CD14-positive monocyte (primary cell): ENCODE data around the gene ZFHX3. TPM values are rescaled to one million over a fixed set of nuclear protein-coding genes. Genes with fewer than 3 reads are reported as not detected.

Source experiments
- DNase-seq, 3 donors: peaks; one replicate each; pipeline ENCODE4 v3.0.0-alpha.2; 2011 to 2022
- H2AFZ ChIP-seq: 2 replicates; pipeline ENCODE4 v1.6.0; 2012; ENCODE audit warnings: mild to moderate bottlenecking, low read depth, low read length, inconsistent platforms; ENCODE audit not compliant: insufficient read depth, poor library complexity, severe bottlenecking
- H3K27ac ChIP-seq, 2 donors: 1 replicate in 1 of 2; 2 replicates in 1 of 2; pipeline ENCODE4 v1.5.1; 2012 to 2013; ENCODE audit warnings: low read length in 2 of 2, control low read depth in 1 of 2, inconsistent platforms in 1 of 2, low read depth in 1 of 2, mild to moderate bottlenecking in 1 of 2
- H3K27me3 ChIP-seq, 2 donors: one replicate each; pipeline versions ENCODE4 v1.6.0 to v1.6.1; 2011 to 2013; ENCODE audit warnings: low read length in 2 of 2; ENCODE audit not compliant: control insufficient read depth in 2 of 2, insufficient read depth in 2 of 2
- H3K36me3 ChIP-seq, 2 donors: replicated peaks in 1 of 2; 1 replicate in 1 of 2; 2 replicates in 1 of 2; pipeline versions ENCODE4 v1.5.1 to v1.6.1; 2012 to 2013; ENCODE audit warnings: low read length in 2 of 2, control low read depth in 1 of 2, inconsistent platforms in 1 of 2, mild to moderate bottlenecking in 1 of 2; ENCODE audit not compliant: insufficient read depth in 2 of 2, control insufficient read depth in 1 of 2
- H3K4me1 ChIP-seq, 2 donors: 1 replicate in 1 of 2; 2 replicates in 1 of 2; pipeline versions ENCODE4 v1.5.1 to v1.6.1; 2012 to 2013; ENCODE audit warnings: low read length in 2 of 2, control low read depth in 1 of 2, inconsistent platforms in 1 of 2, mild to moderate bottlenecking in 1 of 2, moderate library complexity in 1 of 2; ENCODE audit not compliant: insufficient read depth in 2 of 2, control insufficient read depth in 1 of 2
- H3K4me2 ChIP-seq: replicated peaks from 2 replicates; pipeline ENCODE3; 2012; ENCODE audit warnings: low read length, moderate library complexity, mild to moderate bottlenecking; ENCODE audit not compliant: poor library complexity, severe bottlenecking; ENCODE audit errors: extremely low read depth
- H3K4me3 ChIP-seq, 3 experiments: fragments of 200-600 bp in 1 of 3; sonication (generic) in 1 of 3; replicated peaks in 1 of 3; 1 replicate in 2 of 3; 2 replicates in 1 of 3; pipeline ENCODE4 v1.5.1; 2011 to 2013; ENCODE audit warnings: low read length in 3 of 3, mild to moderate bottlenecking in 3 of 3, control low read depth in 2 of 3, low read depth in 2 of 3, inconsistent platforms in 1 of 3, moderate library complexity in 1 of 3
- H3K79me2 ChIP-seq: 2 replicates; pipeline ENCODE4 v1.6.0; 2012; ENCODE audit warnings: mild to moderate bottlenecking, control low read depth, inconsistent platforms, low read length, moderate library complexity; ENCODE audit not compliant: insufficient read depth
- H3K9ac ChIP-seq: 2 replicates; pipeline ENCODE4 v1.6.0; 2017; ENCODE audit warnings: low read length, mild to moderate bottlenecking; ENCODE audit not compliant: insufficient read depth, poor library complexity, severe bottlenecking
- H3K9me3 ChIP-seq, 2 donors: replicated peaks in 1 of 2; 1 replicate in 1 of 2; 2 replicates in 1 of 2; pipeline versions ENCODE4 v1.5.1 to v1.6.1; 2012 to 2013; ENCODE audit warnings: low read length in 2 of 2, control low read depth in 1 of 2; ENCODE audit not compliant: control insufficient read depth in 1 of 2, insufficient read depth in 1 of 2
- H4K20me1 ChIP-seq: 2 replicates; pipeline ENCODE4 v1.6.0; 2012; ENCODE audit warnings: mild to moderate bottlenecking, low read length, control low read depth, moderate library complexity; ENCODE audit not compliant: insufficient read depth
- H3K27ac Mint-ChIP-seq, 7 donors: one replicate each; pipeline ENCODE4 v1.8.0; 2020; ENCODE audit warnings: mild to moderate bottlenecking in 7 of 7, mixed read lengths in 7 of 7, moderate library complexity in 6 of 7, inconsistent platforms in 2 of 7
- H3K27me3 Mint-ChIP-seq, 3 donors: one replicate each; pipeline ENCODE4 v1.8.0; 2021 to 2022; ENCODE audit warnings: low read depth in 3 of 3, mild to moderate bottlenecking in 3 of 3, mixed read lengths in 3 of 3, moderate library complexity in 3 of 3, inconsistent platforms in 1 of 3
- H3K36me3 Mint-ChIP-seq, 2 donors: one replicate each; pipeline ENCODE4 v1.8.0; 2020; ENCODE audit warnings: mixed read lengths in 2 of 2, inconsistent platforms in 1 of 2, mild to moderate bottlenecking in 1 of 2
- H3K4me1 Mint-ChIP-seq: one replicate; pipeline ENCODE4 v1.8.0; 2020; ENCODE audit warnings: mild to moderate bottlenecking, mixed read lengths
- H3K4me3 Mint-ChIP-seq, 2 donors: one replicate each; pipeline ENCODE4 v1.8.0; 2020; ENCODE audit warnings: mild to moderate bottlenecking in 2 of 2, mixed read lengths in 2 of 2, moderate library complexity in 1 of 2
- H3K9me3 Mint-ChIP-seq, 7 donors: one replicate each; pipeline ENCODE4 v1.8.0; 2020 to 2022; ENCODE audit warnings: mixed read lengths in 7 of 7, mild to moderate bottlenecking in 6 of 7, moderate library complexity in 6 of 7, inconsistent platforms in 2 of 7
- CTCF ChIP-seq: fragments of 200-600 bp; IDR thresholded peaks from one replicate; pipeline ENCODE4 v1.8.0; 2022; ENCODE audit warnings: antibody characterized with exemption, mild to moderate bottlenecking
- WGBS: methylation state at CpG from one replicate; pipeline ENCODE4 v1.1.5; 2013; ENCODE audit warnings: missing lambda C conversion rate; ENCODE audit not compliant: insufficient coverage; 5-methylcytosine and 5-hydroxymethylcytosine counted together
- intact Hi-C, 2 donors: fragments of 100-400 bp; cut with micrococcal nuclease; formaldehyde crosslinking; loops; one replicate each; pipeline versions ENCODE4 v1.15.0 to v1.15.1; 2023
- polyA plus RNA-seq, 3 donors: library from polyadenylated mRNA; depleted of rRNA in 1 of 3; unstranded in 2 of 3; stranded (reverse) in 1 of 3; fragments of 300-500 nt in 2 of 3; fragments of >200 nt in 1 of 3; fragmentation: Illumina TruSeq in 2 of 3; gene quantifications; 1 replicate in 2 of 3; 2 replicates in 1 of 3; pipeline ENCODE4 v1.2.3, GENCODE V29; 2012 to 2021

The ZFHX3 gene
- polyA plus RNA-seq, 3 donors: 0.42 to 4.2 (median 0.43) TPM

- 92% methylated on average over 2 of the region's 5 CpGs for WGBS
- Histone ChIP-seq H2AFZ (no peak overlapping the region), H3K27ac (no peak overlapping the region), H3K9me3 (no peaks in the 10 kb centered on the region), H3K9ac (no peak overlapping the region), H3K36me3 (no peaks in the 10 kb centered on the region), H3K4me2 (no peak overlapping the region), H3K79me2 (no peaks in the 10 kb centered on the region), H3K27me3 (no peaks in the 10 kb centered on the region), H3K4me3 (no peak overlapping the region), H3K4me1 (peaks cover 30 to 32% of the 10 kb centered on the region in 2 donors), H4K20me1 (peaks cover 78% of the 10 kb centered on the region)
- H3K9me3 Mint-ChIP-seq: no peaks in the 10 kb centered on the region
- DNase-seq: no peak
- no peak overlapping the region for H3K4me3 Mint-ChIP-seq
- peak overlapping the region in 1 of 7 donors; percentile 88 for H3K27ac Mint-ChIP-seq
- peaks cover 0 to 3% (median 3%) of the 10 kb centered on the region in 3 donors for H3K27me3 Mint-ChIP-seq
- intact Hi-C loops: loop anchor here in 1 of 2 donors (5.0 to 10.0 kb wide), 4 partner anchors 34 to 219 kb away; partner anchors contain the start of gene ZFHX3
- peaks cover 33% of the 10 kb centered on the region for H3K4me1 Mint-ChIP-seq
- H3K36me3 Mint-ChIP-seq: peaks cover 3 to 9% of the 10 kb centered on the region in 2 donors
- no peak for TF ChIP-seq CTCF
Measured at GRCh38 chr16:72975809-72976437, 72.0 kb downstream of the ZFHX3 start.

- Histone ChIP-seq H3K9me3 (no peaks in the 10 kb centered on the region), H3K4me3 (no peak overlapping the region), H3K9ac (no peak overlapping the region), H3K27ac (no peak overlapping the region), H3K36me3 (no peaks in the 10 kb centered on the region), H3K4me1 (peaks cover 30 to 32% of the 10 kb centered on the region in 2 donors), H3K79me2 (no peaks in the 10 kb centered on the region), H2AFZ (no peak overlapping the region), H3K4me2 (no peak overlapping the region), H3K27me3 (no peaks in the 10 kb centered on the region), H4K20me1 (peaks cover 83% of the 10 kb centered on the region)
- intact Hi-C loops: loop anchor here in 1 of 2 donors (10.0 kb wide), 2 partner anchors 129 to 221 kb away; no protein-coding TSS in a partner anchor
- no peak for TF ChIP-seq CTCF
- 100% methylated on average over 11 of the region's 13 CpGs for WGBS
- peaks cover 3 to 9% of the 10 kb centered on the region in 2 donors for H3K36me3 Mint-ChIP-seq
- no peak for DNase-seq
- H3K4me3 Mint-ChIP-seq: no peak overlapping the region
- H3K27me3 Mint-ChIP-seq: peaks cover 0 to 3% (median 0%) of the 10 kb centered on the region in 3 donors
- no peaks in the 10 kb centered on the region for H3K9me3 Mint-ChIP-seq
- H3K4me1 Mint-ChIP-seq: peaks cover 34% of the 10 kb centered on the region
- no peak overlapping the region for H3K27ac Mint-ChIP-seq
Measured at GRCh38 chr16:72974142-72974769, 73.7 kb downstream of the ZFHX3 start.
